ENCODE measurements around the gene RDH12.
"Not testable (repeated sequence)": the region's sequence is repeated elsewhere in the genome, so short reads cannot be mapped to it uniquely, and the experiment has no call there.

RDH12 gene

GRCh38 chr14:67701492-67701891, at the start of gene RDH12:
Gene RDH12, plus strand, starts transcription at chr14:67701886. Its CDS starts 20,757 bp downstream, at chr14:67722643.
- not testable (repeated sequence) for DNase-seq (ENCODE audit: low read depth, low spot score)

- no peak for DNase-seq (ENCODE audit: low read depth, low spot score)
Measured at GRCh38 chr14:67652189-67652588, 49.5 kb upstream of the RDH12 start.

GRCh38 chr14:67653651-67654280, 47.9 kb upstream of the RDH12 start:
- no peak for DNase-seq (ENCODE audit: low read depth, low spot score)

DNA sequence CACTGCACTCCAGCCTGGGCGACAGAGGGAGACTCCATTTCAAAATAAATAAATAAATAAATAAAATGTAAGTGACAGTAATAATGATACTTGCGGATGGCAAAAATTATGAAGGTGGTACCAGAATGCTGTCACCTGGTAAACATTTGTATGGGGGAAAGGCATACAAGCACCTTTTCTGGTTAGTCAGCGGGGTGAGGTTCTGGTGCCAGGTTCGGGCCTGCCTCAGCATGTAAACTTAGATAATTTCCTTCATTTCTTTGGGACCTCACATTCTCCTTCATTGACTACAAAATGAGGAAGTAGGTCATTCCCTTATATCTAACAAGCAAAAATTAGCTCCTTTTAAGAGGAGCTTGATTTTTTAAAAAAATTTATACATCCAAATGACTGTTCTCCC, 38.1 kb upstream of the RDH12 start:
- DNase-seq (ENCODE audit: low read depth, low spot score) = no peak

DNA sequence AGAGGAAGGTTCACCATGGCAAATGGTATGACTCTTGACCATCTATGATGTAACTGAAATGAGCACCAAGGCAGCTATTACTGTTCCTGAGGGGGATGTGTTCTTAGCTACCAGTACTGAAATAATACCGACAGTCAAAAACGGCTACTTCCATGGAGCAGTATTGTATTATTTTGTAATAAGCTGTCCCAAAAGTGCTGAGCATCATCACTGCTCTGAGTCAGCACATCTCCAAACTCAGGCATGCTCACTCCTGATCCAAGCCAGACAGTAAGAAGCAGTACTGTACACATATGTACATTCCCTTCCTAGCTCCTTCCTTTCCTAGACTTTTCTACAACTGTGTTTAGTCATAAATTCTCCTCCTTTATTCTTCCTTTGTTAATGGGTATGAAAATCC, 35.8 kb upstream of the RDH12 start:
- DNase-seq (ENCODE audit: low read depth, low spot score) = no peak

DNA sequence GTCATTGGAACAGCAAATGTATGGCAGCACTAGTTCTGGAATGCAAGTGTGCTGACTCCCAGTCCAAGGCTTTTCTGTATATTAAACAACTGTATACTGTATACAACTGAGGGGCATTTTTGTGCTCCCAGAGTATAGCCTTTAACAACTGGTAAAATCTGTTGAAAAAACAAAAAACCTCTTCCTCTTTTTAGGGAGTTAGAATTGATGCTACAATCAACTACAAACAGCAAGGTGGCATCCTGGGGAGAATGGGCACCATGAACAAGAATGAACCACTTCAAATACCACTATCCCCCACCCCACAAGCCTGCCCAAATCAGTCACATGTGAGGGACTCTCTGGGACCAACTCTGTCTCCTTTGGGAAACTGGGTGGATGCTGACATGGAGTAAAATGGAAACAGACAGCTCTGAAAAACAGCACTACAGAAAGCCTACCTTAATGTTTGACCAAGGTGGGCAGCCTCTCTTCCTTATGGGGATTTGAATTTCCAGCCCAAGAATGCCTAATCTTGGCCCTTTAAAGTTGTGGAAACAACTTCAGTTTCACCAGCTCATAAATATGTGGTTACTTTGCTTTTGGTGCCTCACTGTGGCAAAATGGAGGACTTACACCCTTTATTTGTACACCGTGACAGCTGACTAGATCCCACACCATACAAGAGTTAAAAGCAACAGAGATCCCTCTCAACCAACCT, 34.8 kb upstream of the RDH12 start:
- DNase-seq (ENCODE audit: low read depth, low spot score) = no peak

DNA sequence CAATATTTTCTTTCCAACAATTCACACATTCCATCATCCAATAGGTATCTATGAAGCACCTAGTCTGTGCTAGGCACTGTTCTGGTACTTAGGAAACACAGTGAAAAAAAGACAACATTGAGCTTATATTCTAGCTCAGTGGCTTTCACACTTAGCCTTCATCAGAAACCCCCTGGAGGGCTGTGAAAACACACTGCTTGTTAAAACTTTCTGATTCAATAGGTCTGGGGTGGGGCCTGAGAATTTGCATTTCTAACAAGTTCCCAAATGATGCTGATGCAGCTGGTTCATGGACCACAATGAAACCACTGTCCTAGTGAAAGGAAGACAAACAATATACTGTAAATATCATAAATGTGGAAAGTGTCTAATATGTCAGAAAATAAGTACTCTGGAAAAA, 33.1 kb upstream of the RDH12 start:
- no peak for DNase-seq (ENCODE audit: low read depth, low spot score)

DNA sequence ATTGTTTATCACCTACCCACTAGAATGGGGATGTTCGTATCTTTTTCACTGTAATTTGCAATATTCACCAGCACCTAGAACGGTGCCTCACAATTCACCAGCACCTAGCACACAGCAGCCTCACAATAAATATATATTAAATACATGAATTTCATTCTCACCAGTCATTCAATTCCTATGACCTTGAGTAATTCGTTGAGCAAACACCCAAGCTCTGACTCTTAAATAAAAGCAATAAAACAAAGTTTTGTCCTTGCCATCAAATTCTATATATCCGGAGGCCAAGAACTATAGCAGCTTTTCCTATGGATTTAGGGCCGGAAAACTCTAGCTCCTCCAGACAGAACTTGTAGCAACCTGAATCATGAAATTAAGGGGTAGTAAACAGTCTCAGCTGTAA, 28.2 kb upstream of the RDH12 start:
- DNase-seq (ENCODE audit: low read depth, low spot score) = no peak

GRCh38 chr14:67674139-67674479, 27.6 kb upstream of the RDH12 start:
- peak; percentile 3 for DNase-seq (ENCODE audit: low read depth, low spot score)

DNA sequence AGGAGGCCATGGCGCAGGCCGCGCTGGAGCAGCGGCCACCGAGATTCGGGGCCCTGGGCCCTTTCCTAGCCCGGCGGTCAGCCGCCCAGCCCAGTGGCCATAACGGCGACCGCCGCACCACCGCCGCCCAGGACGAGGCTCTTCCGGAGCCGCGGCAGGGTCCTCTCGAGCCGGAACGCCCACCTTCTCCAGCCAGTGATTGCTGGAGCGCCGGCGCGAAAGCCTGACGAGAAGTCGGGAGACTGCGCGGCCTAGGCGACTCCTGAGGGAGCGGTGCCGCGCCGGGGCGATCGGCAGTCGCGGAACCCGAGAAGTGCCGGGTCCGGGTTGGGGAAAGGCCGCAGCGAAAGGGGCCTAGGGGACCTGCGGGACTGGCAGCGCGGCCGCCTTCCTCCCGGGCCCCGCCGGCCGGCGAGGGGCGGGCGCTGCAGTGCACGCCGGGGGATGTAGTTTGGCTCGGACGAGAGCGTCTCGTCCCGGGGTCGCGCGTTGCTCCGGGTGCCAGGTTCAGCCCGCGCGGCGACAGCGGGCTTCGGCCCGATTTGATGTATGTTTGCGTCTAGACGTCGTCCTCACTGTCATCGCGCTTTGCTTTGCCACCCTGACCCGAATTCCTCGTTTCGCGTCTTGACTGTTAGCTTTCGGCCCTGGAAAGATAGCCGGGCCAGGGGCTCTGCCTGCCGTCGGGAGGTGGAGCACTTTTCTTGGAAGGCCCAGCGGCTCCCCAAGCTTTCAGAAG, 27.0 kb upstream of the RDH12 start, which contains the start of gene VTI1B:
Gene VTI1B, minus strand, starts transcription at position 153 of the 739 bp plus-strand sequence. Its CDS starts 143 bp downstream, at position 10.
- DNase-seq (ENCODE audit: low read depth, low spot score) = peak; percentile 47

DNA sequence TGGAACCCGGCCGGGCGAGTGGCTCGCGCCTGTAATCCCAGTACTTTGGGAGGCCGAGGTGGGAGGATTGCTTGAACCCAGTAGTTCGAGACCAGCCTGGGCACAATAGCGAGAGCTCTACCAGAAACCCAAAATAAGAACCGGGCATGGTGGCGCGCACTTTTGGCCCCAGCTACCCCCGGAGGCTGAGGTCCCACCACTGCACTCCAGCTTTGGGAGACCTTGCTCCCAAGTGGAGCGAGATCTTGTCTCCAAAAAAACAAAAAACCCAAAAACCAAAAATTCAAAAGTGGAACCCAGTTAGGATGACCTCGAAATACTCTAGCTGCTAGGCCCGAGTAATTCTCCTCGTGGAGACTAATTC, 26.5 kb upstream of the RDH12 start:
- DNase-seq (ENCODE audit: low read depth, low spot score) = no peak

- no peak for DNase-seq (ENCODE audit: low read depth, low spot score)
Measured at GRCh38 chr14:67679006-67679405, 22.7 kb upstream of the RDH12 start.

DNA sequence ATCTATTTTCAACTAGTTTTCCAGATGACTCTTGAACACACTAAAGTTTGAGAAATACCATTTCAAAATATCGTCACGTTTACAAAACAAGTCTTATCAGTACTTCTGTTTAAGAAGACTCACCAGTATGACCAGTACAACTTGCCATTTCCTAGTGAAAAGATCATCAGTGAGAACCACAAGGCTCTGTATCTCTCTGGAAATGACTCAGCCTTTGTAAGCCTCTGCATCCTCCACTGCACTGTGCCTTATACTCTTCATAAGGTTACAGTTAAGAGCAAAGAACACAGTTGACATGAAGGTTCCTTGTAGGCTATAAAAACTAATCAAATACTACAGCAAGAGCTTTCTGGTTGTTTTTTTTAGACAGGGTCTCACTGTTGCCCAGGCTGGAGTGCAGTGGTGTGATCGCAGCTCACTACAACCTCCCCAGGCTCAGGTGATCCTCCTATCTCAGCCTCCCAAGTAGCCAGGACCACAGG, 21.5 kb upstream of the RDH12 start:
- DNase-seq (ENCODE audit: low read depth, low spot score) = no peak

GRCh38 chr14:67680941-67681340, 20.7 kb upstream of the RDH12 start:
- DNase-seq (ENCODE audit: low read depth, low spot score) = no peak

DNA sequence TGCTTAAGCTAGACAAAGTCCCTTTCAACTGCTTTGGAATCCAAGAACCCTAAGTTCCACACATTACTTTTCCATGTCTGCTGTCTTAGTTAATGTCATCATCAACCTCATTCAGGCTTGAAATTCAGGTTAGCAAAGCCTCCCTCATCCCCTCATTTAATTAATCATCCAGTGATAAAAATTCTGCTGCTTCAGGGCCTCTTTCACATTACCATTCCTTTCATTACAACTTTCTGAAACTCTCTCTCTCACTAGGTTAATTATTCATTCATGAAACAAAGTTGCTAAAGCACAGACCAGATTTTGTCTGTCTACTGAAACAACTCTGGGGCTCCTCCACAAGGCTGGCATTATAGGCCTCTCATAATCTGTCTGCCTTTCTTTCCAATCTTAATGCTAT, 17.8 kb upstream of the RDH12 start:
- no peak for DNase-seq (ENCODE audit: low read depth, low spot score)

DNA sequence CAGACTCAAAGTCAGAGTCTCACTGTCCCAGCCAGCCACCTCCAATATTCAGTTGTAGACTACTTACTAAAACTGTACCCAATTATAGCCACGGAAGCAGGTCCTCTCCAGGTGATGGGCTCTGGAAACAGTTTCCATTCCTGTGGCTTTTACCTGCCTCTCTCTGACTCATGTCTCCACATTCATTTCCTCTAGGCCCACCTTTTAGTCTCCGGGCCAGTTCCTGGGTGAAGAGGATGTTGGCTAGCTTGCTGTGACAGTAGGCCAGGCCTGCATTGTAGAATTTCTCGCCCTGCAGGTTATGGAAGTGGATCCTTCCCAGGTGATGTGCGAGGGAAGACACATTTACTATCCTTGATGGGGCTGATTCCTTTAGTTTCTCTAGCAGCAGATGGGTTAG, 11.7 kb upstream of the RDH12 start:
- no peak for DNase-seq (ENCODE audit: low read depth, low spot score)

DNA sequence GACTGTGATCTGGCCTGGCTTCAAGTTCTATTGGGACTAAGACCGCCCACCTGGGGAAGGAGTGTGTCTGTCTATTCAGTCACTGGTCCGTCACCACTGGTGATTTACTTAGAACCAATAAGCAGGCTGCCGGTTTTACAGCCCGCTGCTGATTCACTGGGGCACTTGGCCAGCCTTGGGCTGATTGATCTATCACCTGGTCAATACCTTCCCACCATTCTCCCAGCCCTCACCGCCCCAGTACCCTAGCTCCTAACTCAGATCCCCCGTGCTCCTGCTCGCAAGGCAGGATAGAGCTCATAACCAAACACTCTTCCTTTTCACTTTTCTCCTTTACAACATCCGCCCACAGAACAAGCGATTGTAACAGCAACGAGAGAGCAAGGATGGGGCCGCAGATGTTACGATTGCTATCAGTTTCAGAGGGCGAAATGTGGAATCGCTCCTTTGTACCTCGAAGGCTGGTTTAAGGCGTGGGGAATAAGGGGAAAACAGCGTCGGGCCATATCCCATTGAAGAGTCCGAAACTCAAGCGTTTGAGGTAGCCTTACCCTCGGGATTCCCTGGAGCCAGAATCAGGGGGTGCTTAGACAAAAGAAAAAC, 6.8 kb upstream of the RDH12 start:
- peak; percentile 23 for DNase-seq (ENCODE audit: low read depth, low spot score)

GRCh38 chr14:67695394-67695949, 6.2 kb upstream of the RDH12 start, which contains the start of gene RDH11:
Gene RDH11, minus strand, starts transcription at chr14:67695764. Its CDS starts 61 bp downstream, at chr14:67695703.
- DNase-seq (ENCODE audit: low read depth, low spot score) = peak; percentile 49

- DNase-seq (ENCODE audit: low read depth, low spot score) = no peak
Measured at GRCh38 chr14:67697006-67697405, 4.7 kb upstream of the RDH12 start.

GRCh38 chr14:67698179-67698578, 3.5 kb upstream of the RDH12 start:
- no peak for DNase-seq (ENCODE audit: low read depth, low spot score)

DNA sequence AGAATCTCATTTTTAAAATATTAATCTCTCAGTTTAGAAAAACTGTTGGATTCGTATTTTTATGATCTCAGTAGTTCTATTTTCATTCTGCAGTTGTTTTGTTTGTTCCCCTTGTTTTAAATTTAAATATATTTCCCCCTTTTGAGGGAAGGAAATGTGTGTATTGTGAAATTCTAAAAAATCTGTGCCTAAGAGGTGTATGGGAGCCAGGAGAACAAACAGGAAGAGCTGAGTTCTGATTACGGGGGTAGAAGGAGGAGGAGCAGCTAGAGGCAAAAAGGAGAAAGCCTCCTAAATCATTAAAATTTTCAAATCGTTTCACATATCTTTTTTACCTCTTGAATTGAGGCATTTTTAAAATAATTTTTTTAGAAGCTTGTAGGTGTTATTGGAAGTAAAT, 2.3 kb downstream of the RDH12 start:
- no peak for DNase-seq (ENCODE audit: low read depth, low spot score)
